Hepatocyte (in vitro differentiated cells): ENCODE data around the gene SKIC2. TPM values are rescaled to one million over a fixed set of nuclear protein-coding genes. Genes with fewer than 3 reads are reported as not detected.
"Not testable (repeated sequence)": the region's sequence is repeated elsewhere in the genome, so short reads cannot be mapped to it uniquely, and the experiment has no call there.

ENCODE experiments used
- DNase-seq: peaks from one replicate; pipeline ENCODE4 v3.0.0-alpha.2; 2016; ENCODE audit warnings: low spot score
- H2AFZ ChIP-seq: fragments of 200-600 bp; sonication (generic); 2 replicates; pipeline ENCODE4 v1.6.0; 2016; ENCODE audit warnings: antibody characterized with exemption, mild to moderate bottlenecking
- H3K27ac ChIP-seq: fragments of 200-600 bp; sonication (generic); 2 replicates; pipeline ENCODE4 v1.5.1; 2016; ENCODE audit warnings: mild to moderate bottlenecking
- H3K27me3 ChIP-seq: fragments of 200-600 bp; sonication (generic); 2 replicates; pipeline ENCODE4 v1.6.1; 2016
- H3K36me3 ChIP-seq: fragments of 200-600 bp; sonication (generic); replicated peaks from 2 replicates; pipeline ENCODE4 v1.5.1; 2016; ENCODE audit warnings: low read depth; ENCODE audit not compliant: insufficient read depth
- H3K4me1 ChIP-seq: fragments of 200-600 bp; sonication (generic); 2 replicates; pipeline ENCODE4 v1.5.1; 2016; ENCODE audit warnings: mild to moderate bottlenecking, moderate library complexity; ENCODE audit not compliant: insufficient read depth
- H3K4me2 ChIP-seq: fragments of 200-600 bp; sonication (generic); 2 replicates; pipeline ENCODE4 v1.6.0; 2016
- H3K4me3 ChIP-seq: fragments of 200-600 bp; sonication (generic); 2 replicates; pipeline ENCODE4 v1.5.1; 2016; ENCODE audit warnings: mild to moderate bottlenecking
- H3K79me2 ChIP-seq: fragments of 200-600 bp; sonication (generic); 2 replicates; pipeline ENCODE4 v1.6.0; 2017; ENCODE audit warnings: mild to moderate bottlenecking
- H3K9me2 ChIP-seq: fragments of 200-600 bp; sonication (generic); replicated peaks from 2 replicates; pipeline ENCODE4 v1.6.0; 2017; ENCODE audit warnings: mild to moderate bottlenecking; ENCODE audit not compliant: insufficient read depth
- H3K9me3 ChIP-seq: fragments of 200-600 bp; sonication (generic); 2 replicates; pipeline ENCODE4 v1.5.1; 2016; ENCODE audit warnings: low read depth, mild to moderate bottlenecking
- H4K20me1 ChIP-seq: fragments of 200-600 bp; sonication (generic); 2 replicates; pipeline ENCODE4 v1.6.0; 2016; ENCODE audit warnings: mild to moderate bottlenecking; ENCODE audit not compliant: insufficient read depth, poor library complexity, severe bottlenecking
- CTCF ChIP-seq: fragments of 200-600 bp; sonication (generic); IDR thresholded peaks from 2 replicates; pipeline ENCODE4 v1.5.1; 2016; ENCODE audit warnings: antibody characterized with exemption, mild to moderate bottlenecking; ENCODE audit not compliant: poor library complexity
- EZH2 ChIP-seq: fragments of 200-600 bp; sonication (generic); IDR thresholded peaks from 2 replicates; pipeline ENCODE4 v1.6.1; 2016; ENCODE audit warnings: antibody characterized with exemption, mild to moderate bottlenecking, borderline replicate concordance
- EZH2phosphoT487 ChIP-seq: fragments of 200-600 bp; sonication (generic); IDR thresholded peaks from one replicate; pipeline ENCODE4 v1.6.1; 2018; ENCODE audit warnings: antibody characterized with exemption, mild to moderate bottlenecking, low read depth, moderate library complexity; ENCODE audit not compliant: unreplicated experiment, severe bottlenecking
- WGBS: methylation state at CpG from one replicate; pipeline ENCODE4 v1.1.6; 2016; ENCODE audit warnings: low lambda C conversion rate; ENCODE audit errors: missing lambda C conversion rate; 5-methylcytosine and 5-hydroxymethylcytosine counted together
- polyA plus RNA-seq: library from polyadenylated mRNA; unstranded; fragments of >200 nt; fragmentation: Nextera tagmentation; extraction: Ambion mirVana; gene quantifications from 2 replicates; pipeline ENCODE4 v1.2.1, GENCODE V29; 2016
- total RNA-seq: library from RNA; depleted of rRNA; stranded (reverse); fragments of >200 nt; gene quantifications from 2 replicates; pipeline ENCODE4 v1.2.3, GENCODE V29; 2014

Gene SKIC2
- total RNA-seq (34.2 and 53.2 TPM in 2 replicates), polyA plus RNA-seq (61.7 and 64.3 TPM in 2 replicates)

DNA sequence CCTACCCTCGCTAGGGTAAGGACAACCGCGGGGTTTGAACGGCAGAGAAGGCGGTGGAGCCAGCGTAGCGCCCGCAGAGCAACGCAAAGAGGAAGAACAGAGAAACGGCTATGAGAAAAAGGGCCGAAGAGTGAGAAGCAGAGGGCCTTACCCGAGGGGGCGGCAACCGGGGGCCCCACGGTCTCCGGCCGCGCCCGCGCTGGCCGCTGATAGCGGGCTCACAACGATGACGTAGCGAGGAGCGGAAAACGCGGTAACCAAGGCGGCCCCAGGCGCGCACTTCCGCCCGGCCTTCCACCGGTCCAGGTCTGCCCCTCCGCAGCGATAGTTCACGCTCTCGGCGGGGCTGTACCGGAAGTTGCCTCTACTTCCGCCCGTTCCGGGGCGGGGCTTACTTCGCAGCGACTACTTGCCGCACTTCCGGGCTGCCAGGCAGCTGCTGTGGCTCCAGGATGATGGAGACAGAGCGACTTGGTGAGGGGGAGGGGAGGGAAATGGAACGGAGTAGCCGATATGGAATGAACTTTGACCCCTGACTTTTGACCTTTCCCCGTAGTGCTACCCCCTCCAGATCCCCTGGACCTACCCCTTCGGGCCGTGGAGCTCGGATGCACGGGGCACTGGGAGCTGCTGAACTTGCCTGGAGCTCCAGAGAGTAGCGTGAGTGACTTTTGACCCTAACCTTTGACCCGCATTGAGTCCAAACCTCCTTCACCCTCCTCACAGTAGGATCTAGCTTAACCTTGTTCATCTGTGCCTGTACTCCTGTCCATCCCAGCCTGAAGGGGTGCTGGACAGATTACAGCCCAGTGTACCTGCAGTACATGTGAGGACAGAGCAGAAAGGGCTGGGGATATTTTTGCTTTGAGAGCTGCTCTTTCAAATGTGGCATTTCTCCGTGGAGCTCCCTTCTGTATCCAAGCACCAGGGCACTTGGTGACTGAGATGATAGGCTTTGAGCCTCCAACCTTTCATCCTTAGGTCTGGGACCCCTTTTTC lies at the start of gene SKIC2, which contains the start of gene NELFE:
TSS of gene SKIC2 (plus strand) at position 435 of the 999 bp plus-strand sequence. CDS start at position 453, 18 bp downstream.
TSS of gene NELFE (minus strand) at position 231 of the 999 bp plus-strand sequence. CDS start 525 bp downstream, outside the sequence.
- Histone ChIP-seq H3K4me3 (peak within 1 kb of the TSS; percentile 85), H3K4me2 (peak within 1 kb of the TSS; percentile 98), H3K27me3 (no peaks in the 10 kb centered on the region), H3K9me2 (no peaks in the 10 kb centered on the region), H4K20me1 (no peaks in the 10 kb centered on the region), H3K36me3 (no peaks in the 10 kb centered on the region), H3K27ac (peak within 1 kb of the TSS; percentile 91), H3K4me1 (peaks cover 11% of the 10 kb centered on the region), H2AFZ (peak within 1 kb of the TSS; percentile 79), H3K79me2 (peaks cover 38% of the 10 kb centered on the region), H3K9me3 (no peaks in the 10 kb centered on the region)
- 2% methylated on average over 59 of the region's 59 CpGs for WGBS
- DNase-seq, result peak; percentile 99
- TF ChIP-seq EZH2 (no peak), CTCF (no peak), EZH2phosphoT487 (no peak)

- not testable (repeated sequence) for DNase-seq, H3K27ac ChIP-seq, H3K27me3 ChIP-seq, H3K4me1 ChIP-seq, H4K20me1 ChIP-seq, H3K4me3 ChIP-seq, H3K36me3 ChIP-seq, H2AFZ ChIP-seq, H3K4me2 ChIP-seq, H3K79me2 ChIP-seq, H3K9me3 ChIP-seq, H3K9me2 ChIP-seq
- WGBS, result 79% methylated on average over 7 of the region's 7 CpGs
These were observed 49.7 kb upstream of the SKIC2 start for GRCh38 chr6:31909298-31909697.

GRCh38 chr6:31911826-31912585 lies 47.0 kb upstream of the SKIC2 start:
- WGBS, result 80% methylated on average over 11 of the region's 11 CpGs
- Histone ChIP-seq H2AFZ (no peak overlapping the region), H3K9me2 (no peaks in the 10 kb centered on the region), H3K27me3 (no peaks in the 10 kb centered on the region), H3K27ac (no peak overlapping the region), H3K4me2 (no peak overlapping the region), H3K4me3 (no peak overlapping the region), H3K79me2 (no peaks in the 10 kb centered on the region), H3K36me3 (no peaks in the 10 kb centered on the region), H3K9me3 (no peaks in the 10 kb centered on the region), H3K4me1 (no peaks in the 10 kb centered on the region), H4K20me1 (no peaks in the 10 kb centered on the region)
- TF ChIP-seq EZH2phosphoT487 (no peak), EZH2 (no peak), CTCF (no peak)
- no peak for DNase-seq
